GM23248 (cell line): ENCODE measurements around the gene NAA10.

ENCODE experiments used
- EZH2 ChIP-seq: fragments of 200-600 bp; sonication (generic); IDR thresholded peaks from 2 replicates; pipeline ENCODE4 v1.6.1; 2018; ENCODE audit warnings: antibody characterized with exemption, mild to moderate bottlenecking; ENCODE audit not compliant: insufficient read depth, poor library complexity, severe bottlenecking
- EZH2phosphoT487 ChIP-seq: fragments of 200-600 bp; sonication (generic); IDR thresholded peaks from 2 replicates; pipeline ENCODE4 v1.6.1; 2018; ENCODE audit warnings: antibody characterized with exemption, moderate library complexity, mild to moderate bottlenecking, low read depth; ENCODE audit not compliant: insufficient read depth

- TF ChIP-seq EZH2 (no peak), EZH2phosphoT487 (no peak)
These were observed 19.9 kb upstream of the NAA10 start for GRCh38 chrX:153954558-153955227.
